HEK293 (cell line): ENCODE results near the gene CAPN7.

Experiments used
- CTCF ChIA-PET: fragments of 350-600 bp; formaldehyde crosslinking; extraction: SDS; loops from one replicate; lab custom pipeline; 2021; ENCODE audit warnings: antibody characterized with exemption; lab: Yijun Ruan, JAX
- POLR2A ChIA-PET: fragments of 300-600 bp; formaldehyde crosslinking; extraction: SDS; loops from one replicate; lab custom pipeline; 2020; ENCODE audit warnings: antibody characterized with exemption, inconsistent platforms; lab: Yijun Ruan, JAX
- H3K27ac ChIP-seq: fragments of 200-500 bp; sonication (Bioruptor generic); 2 replicates; pipeline ENCODE4 v1.5.1; 2014; ENCODE audit warnings: low read depth, low read length, control low read depth, inconsistent platforms; ENCODE audit errors: extremely low read depth
- H3K36me3 ChIP-seq, 2 experiments: fragments of 200-500 bp in 1 of 2; sonication (Bioruptor generic) in 1 of 2; 1 replicate in 1 of 2; 2 replicates in 1 of 2; pipeline ENCODE4 v1.5.1; 2014 to 2017; ENCODE audit warnings: inconsistent platforms in 2 of 2, low read length in 2 of 2; ENCODE audit not compliant: control insufficient read depth in 2 of 2, insufficient read depth in 1 of 2
- H3K4me1 ChIP-seq: fragments of 200-500 bp; sonication (Bioruptor generic); 2 replicates; pipeline ENCODE4 v1.5.1; 2014; ENCODE audit warnings: mild to moderate bottlenecking, low read length, inconsistent platforms; ENCODE audit not compliant: control insufficient read depth, insufficient read depth
- H3K4me3 ChIP-seq: 2 replicates; pipeline ENCODE4 v1.5.1; 2011; ENCODE audit warnings: low read depth, mild to moderate bottlenecking, control low read depth, low read length, moderate library complexity
- H3K9me3 ChIP-seq: fragments of 200-500 bp; sonication (Bioruptor generic); 2 replicates; pipeline ENCODE4 v1.5.1; 2014; ENCODE audit warnings: low read depth, low read length, inconsistent platforms; ENCODE audit not compliant: control insufficient read depth, insufficient read depth
- AEBP2 ChIP-seq: fragments of 450-650 bp; formaldehyde crosslinking; IDR thresholded peaks from 2 replicates; pipeline ENCODE4 v1.5.1; 2016; ENCODE audit warnings: missing biosample characterization, missing genetic modification characterization, borderline replicate concordance
- EGR2 ChIP-seq: fragments of 450-650 bp; formaldehyde crosslinking; IDR thresholded peaks from 2 replicates; pipeline ENCODE4 v1.5.1; 2016; ENCODE audit warnings: low read depth, missing biosample characterization, missing genetic modification characterization
- HOXD13 ChIP-seq: sonication (generic); formaldehyde crosslinking; IDR thresholded peaks from 2 replicates; pipeline ENCODE4 v1.8.0; 2022; ENCODE audit warnings: missing genetic modification reagents, borderline replicate concordance
- SCRT2 ChIP-seq: fragments of 450-650 bp; formaldehyde crosslinking; IDR thresholded peaks from 2 replicates; pipeline ENCODE4 v1.5.1; 2016; ENCODE audit warnings: missing biosample characterization, missing genetic modification characterization
- SP7 ChIP-seq: fragments of 450-650 bp; formaldehyde crosslinking; IDR thresholded peaks from 2 replicates; pipeline ENCODE4 v1.5.1; 2016; ENCODE audit warnings: missing biosample characterization, missing genetic modification characterization
- YY2 ChIP-seq: fragments of 450-650 bp; formaldehyde crosslinking; IDR thresholded peaks from 2 replicates; pipeline ENCODE4 v1.5.1; 2016; ENCODE audit warnings: missing biosample characterization, missing genetic modification characterization
- ZFP69B ChIP-seq: fragments of 450-650 bp; formaldehyde crosslinking; IDR thresholded peaks from 2 replicates; pipeline ENCODE4 v1.5.1; 2016; ENCODE audit warnings: missing biosample characterization, missing genetic modification characterization
- ZNF114 ChIP-seq: fragments of 450-650 bp; formaldehyde crosslinking; IDR thresholded peaks from 2 replicates; pipeline ENCODE4 v1.5.0; 2017; ENCODE audit warnings: missing biosample characterization, missing genetic modification characterization
- ZNF280C ChIP-seq: fragments of 450-650 bp; formaldehyde crosslinking; IDR thresholded peaks from 2 replicates; pipeline ENCODE4 v1.5.1; 2016; ENCODE audit warnings: missing biosample characterization, missing genetic modification characterization
- ZNF366 ChIP-seq: fragments of 450-650 bp; formaldehyde crosslinking; conservative IDR thresholded peaks from 2 replicates; pipeline ENCODE4 v1.5.1; 2016; ENCODE audit warnings: missing biosample characterization, missing genetic modification characterization
- ZNF391 ChIP-seq: fragments of 450-650 bp; formaldehyde crosslinking; IDR thresholded peaks from 2 replicates; pipeline ENCODE4 v1.5.1; 2016; ENCODE audit warnings: low read depth, missing biosample characterization, missing genetic modification characterization, borderline replicate concordance
- ZNF518A ChIP-seq: fragments of 450-650 bp; formaldehyde crosslinking; conservative IDR thresholded peaks from 2 replicates; pipeline ENCODE4 v1.5.1; 2016; ENCODE audit warnings: low read depth, missing biosample characterization, missing genetic modification characterization
- ZNF544 ChIP-seq: fragments of 450-650 bp; formaldehyde crosslinking; IDR thresholded peaks from 2 replicates; pipeline ENCODE4 v1.5.0; 2017; ENCODE audit warnings: missing biosample characterization, missing genetic modification characterization
- ZNF658 ChIP-seq: fragments of 450-650 bp; formaldehyde crosslinking; IDR thresholded peaks from 2 replicates; pipeline ENCODE4; 2016; ENCODE audit warnings: missing biosample characterization, missing genetic modification characterization
- ZNF707 ChIP-seq: fragments of 450-650 bp; formaldehyde crosslinking; IDR thresholded peaks from 2 replicates; pipeline ENCODE4 v1.5.1; 2016; ENCODE audit warnings: missing biosample characterization, missing genetic modification characterization
- ZNF776 ChIP-seq: fragments of 450-650 bp; formaldehyde crosslinking; IDR thresholded peaks from 2 replicates; pipeline ENCODE4 v1.5.0; 2017; ENCODE audit warnings: missing biosample characterization, missing genetic modification characterization, borderline replicate concordance
- ZSCAN30 ChIP-seq: fragments of 450-650 bp; IDR thresholded peaks from 2 replicates; pipeline ENCODE4 v1.5.1; 2018; ENCODE audit warnings: missing biosample characterization, mild to moderate bottlenecking, missing genetic modification characterization, moderate library complexity
- TF ChIP-seq, protein P1 (sequence below): fragments of 450-650 bp; formaldehyde crosslinking; IDR thresholded peaks from 2 replicates; pipeline ENCODE4 v1.5.1; 2017; ENCODE audit warnings: missing biosample characterization, mild to moderate bottlenecking, missing genetic modification characterization, moderate library complexity
- TF ChIP-seq, protein P2 (sequence below): fragments of 450-650 bp; formaldehyde crosslinking; IDR thresholded peaks from 2 replicates; pipeline ENCODE4 v1.5.1; 2016; ENCODE audit warnings: missing biosample characterization, missing genetic modification characterization

Gene CAPN7

DNA sequence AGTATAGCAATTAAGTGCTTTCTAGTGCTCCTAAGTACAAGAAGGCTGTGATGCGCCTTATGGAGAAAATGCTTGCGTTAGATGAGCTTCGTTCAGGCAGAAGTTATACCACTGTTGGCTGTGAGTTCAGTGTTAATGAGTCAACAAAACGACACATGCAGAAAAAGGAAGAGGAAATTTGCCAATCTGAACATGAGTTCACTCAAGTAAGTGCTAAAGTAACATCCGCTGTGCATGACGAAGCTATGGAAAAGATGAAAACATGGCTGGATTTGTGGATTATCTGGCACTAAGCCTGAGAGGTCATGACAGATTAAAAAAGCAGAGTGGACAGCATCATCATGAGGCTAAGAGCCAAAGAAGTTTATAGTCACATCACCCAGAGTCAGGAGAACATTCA, 89.5 kb downstream of the CAPN7 start (continued):
- TF ChIP-seq YY2 (tag by site-specific recombination) (no peak), ZNF518A (tag by site-specific recombination) (no peak), SCRT2 (no peak), AEBP2 (no peak)
- TF ChIP-seq, protein P1, sequence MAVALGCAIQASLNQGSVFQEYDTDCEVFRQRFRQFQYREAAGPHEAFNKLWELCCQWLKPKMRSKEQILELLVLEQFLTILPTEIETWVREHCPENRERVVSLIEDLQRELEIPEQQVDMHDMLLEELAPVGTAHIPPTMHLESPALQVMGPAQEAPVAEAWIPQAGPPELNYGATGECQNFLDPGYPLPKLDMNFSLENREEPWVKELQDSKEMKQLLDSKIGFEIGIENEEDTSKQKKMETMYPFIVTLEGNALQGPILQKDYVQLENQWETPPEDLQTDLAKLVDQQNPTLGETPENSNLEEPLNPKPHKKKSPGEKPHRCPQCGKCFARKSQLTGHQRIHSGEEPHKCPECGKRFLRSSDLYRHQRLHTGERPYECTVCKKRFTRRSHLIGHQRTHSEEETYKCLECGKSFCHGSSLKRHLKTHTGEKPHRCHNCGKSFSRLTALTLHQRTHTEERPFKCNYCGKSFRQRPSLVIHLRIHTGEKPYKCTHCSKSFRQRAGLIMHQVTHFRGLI: no peak

GRCh38 chr3:15297608-15298350, 91.7 kb downstream of the CAPN7 start:
- ChIA-PET POLR2A (no interaction called here), CTCF (interaction anchor here (0.6 to 1.2 kb wide), 2 partner anchors 30 to 60 kb away, joined by 3 to 4 read pairs; no protein-coding TSS in a partner anchor)
- Histone ChIP-seq H3K4me1 (no peaks in the 10 kb centered on the region), H3K27ac (no peak overlapping the region), H3K9me3 (no peaks in the 10 kb centered on the region), H3K4me3 (no peak overlapping the region), H3K36me3 (peaks cover 0 to 6% of the 10 kb centered on the region in 2 experiments; a peak in 1 of 3 replicates)
- no peak for TF ChIP-seq SP7 (tag by site-specific recombination)

GRCh38 chr3:15298504-15298903, 92.5 kb downstream of the CAPN7 start:
- H3K4me1 ChIP-seq: no peaks in the 10 kb centered on the region
- H3K27ac ChIP-seq: no peak overlapping the region
- ChIA-PET CTCF (interaction anchor here (0.6 kb wide), 1 partner anchor 59 kb away, joined by 3 read pairs; no protein-coding TSS in a partner anchor), POLR2A (no interaction called here)
- H3K9me3 ChIP-seq: no peaks in the 10 kb centered on the region
- no peak overlapping the region for H3K4me3 ChIP-seq
- peaks cover 0 to 13% of the 10 kb centered on the region in 2 experiments; a peak in 1 of 3 replicates for H3K36me3 ChIP-seq
- TF ChIP-seq, protein P2, sequence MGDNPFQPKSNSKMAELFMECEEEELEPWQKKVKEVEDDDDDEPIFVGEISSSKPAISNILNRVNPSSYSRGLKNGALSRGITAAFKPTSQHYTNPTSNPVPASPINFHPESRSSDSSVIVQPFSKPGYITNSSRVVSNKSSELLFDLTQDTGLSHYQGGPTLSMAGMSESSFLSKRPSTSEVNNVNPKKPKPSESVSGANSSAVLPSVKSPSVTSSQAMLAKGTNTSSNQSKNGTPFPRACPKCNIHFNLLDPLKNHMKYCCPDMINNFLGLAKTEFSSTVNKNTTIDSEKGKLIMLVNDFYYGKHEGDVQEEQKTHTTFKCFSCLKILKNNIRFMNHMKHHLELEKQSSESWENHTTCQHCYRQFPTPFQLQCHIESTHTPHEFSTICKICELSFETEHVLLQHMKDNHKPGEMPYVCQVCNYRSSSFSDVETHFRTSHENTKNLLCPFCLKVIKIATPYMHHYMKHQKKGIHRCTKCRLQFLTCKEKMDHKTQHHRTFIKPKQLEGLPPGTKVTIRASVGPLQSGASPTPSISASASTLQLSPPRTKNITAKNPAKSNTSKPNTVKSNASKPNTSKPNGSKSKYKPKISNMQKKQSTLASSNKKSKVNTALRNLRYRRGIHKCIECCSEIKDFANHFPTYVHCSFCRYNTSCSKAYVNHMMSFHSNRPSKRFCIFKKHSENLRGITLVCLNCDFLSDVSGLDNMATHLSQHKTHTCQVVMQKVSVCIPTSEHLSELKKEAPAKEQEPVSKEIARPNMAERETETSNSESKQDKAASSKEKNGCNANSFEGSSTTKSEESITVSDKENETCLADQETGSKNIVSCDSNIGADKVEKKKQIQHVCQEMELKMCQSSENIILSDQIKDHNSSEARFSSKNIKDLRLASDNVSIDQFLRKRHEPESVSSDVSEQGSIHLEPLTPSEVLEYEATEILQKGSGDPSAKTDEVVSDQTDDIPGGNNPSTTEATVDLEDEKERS (tag by site-specific recombination): no peak
- no peak for TF ChIP-seq ZNF391 (tag by site-specific recombination)
- TF ChIP-seq ZNF776: no peak
- no peak for TF ChIP-seq ZNF280C (tag by site-specific recombination)
- no peak for TF ChIP-seq ZSCAN30 (tag by site-specific recombination)
- no peak for TF ChIP-seq EGR2 (tag by site-specific recombination)
- no peak for TF ChIP-seq ZNF544
- no peak for TF ChIP-seq ZNF114 (tag by site-specific recombination)
- no peak for TF ChIP-seq ZNF707 (tag by site-specific recombination)
- no peak for TF ChIP-seq HOXD13
- no peak for TF ChIP-seq ZFP69B (tag by site-specific recombination)
- TF ChIP-seq ZNF366: no peak
- no peak for TF ChIP-seq ZNF658 (tag by site-specific recombination)
